GM18526 (cell line): Measurements from ENCODE around the gene CCDC70.

Source experiments
- POLR2A ChIP-seq: IDR thresholded peaks from 3 replicates; pipeline ENCODE4 v1.6.1; 2011; ENCODE audit not compliant: insufficient read length; ENCODE audit errors: extremely low read depth

Gene CCDC70

DNA sequence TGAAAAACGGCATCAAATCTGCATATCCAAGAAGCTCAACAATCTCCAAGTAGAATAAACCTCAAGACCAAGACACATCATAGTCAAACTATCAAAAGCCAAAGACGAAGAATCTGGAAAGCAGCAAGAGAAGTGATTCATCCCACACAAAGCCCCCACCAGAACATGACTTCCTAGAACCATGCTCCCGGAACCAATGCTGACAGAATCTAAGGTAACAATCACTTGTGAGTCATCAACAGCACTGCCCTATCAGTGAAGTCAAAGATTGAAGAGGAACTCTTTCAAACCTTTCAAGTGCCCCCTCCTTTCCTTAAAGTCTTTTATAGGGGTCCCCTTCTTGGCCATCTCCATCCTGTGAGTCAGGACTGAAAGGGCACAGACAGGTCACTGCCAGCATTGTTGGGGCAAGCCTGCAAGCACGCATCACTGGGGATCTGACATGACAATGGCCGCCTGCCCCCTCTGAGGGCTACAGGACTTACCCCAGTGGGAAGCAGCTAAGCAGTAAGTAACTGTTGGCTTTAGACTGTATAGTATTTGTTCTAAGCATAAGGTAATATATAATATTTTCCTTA, at the start of gene CCDC70:
Gene CCDC70 (plus strand): TSS at position 247 of the 578 bp plus-strand sequence. CDS start 3,443 bp downstream, outside the sequence.
- TF ChIP-seq POLR2A, result no peak

GRCh38 chr13:51814071-51814470, 47.7 kb upstream of the CCDC70 start:
- TF ChIP-seq POLR2A, result no peak

DNA sequence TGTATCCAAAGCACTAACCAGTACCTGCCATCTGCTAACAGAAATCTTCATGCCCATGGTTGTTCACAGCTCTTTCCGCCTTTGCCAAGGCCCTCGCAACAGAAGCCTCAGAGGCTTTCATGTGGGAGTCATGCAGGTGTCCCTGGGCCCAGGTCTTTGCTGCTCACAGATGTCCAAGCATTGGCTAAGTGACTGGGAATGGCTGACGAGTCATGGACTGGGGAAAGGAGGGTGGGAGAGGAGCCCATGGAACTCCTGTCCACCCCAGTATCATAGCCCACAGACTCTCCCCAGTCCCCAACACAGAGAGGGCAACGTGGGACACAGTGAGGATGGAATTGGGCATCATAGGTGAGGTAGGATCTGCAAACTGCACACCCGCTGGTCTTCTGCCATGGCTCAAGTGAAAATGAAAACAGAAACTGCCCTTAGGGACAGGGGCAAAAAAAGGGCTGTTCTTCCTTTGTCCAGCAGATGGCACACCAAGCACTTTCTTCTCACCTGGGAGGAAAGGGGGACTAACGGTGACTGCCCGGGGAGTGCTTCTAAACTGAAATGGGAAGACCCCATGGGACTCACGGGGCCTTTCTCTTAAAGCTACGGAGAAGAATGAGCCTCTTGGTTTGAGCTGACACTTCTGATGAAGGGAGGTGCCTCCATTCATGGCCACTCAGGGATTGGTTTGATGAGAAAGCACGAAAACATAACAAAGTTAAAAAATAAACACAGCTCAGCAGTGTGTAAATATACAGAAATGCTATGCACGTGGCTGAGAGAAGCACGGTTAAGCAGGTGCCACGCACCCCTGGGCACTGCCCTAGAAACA, 46.7 kb upstream of the CCDC70 start:
- peak; percentile 37 for TF ChIP-seq POLR2A

GRCh38 chr13:51815848-51816247, 45.9 kb upstream of the CCDC70 start:
- no peak for TF ChIP-seq POLR2A

- TF ChIP-seq POLR2A, result no peak
Measured at GRCh38 chr13:51816604-51817249, 45.0 kb upstream of the CCDC70 start.

DNA sequence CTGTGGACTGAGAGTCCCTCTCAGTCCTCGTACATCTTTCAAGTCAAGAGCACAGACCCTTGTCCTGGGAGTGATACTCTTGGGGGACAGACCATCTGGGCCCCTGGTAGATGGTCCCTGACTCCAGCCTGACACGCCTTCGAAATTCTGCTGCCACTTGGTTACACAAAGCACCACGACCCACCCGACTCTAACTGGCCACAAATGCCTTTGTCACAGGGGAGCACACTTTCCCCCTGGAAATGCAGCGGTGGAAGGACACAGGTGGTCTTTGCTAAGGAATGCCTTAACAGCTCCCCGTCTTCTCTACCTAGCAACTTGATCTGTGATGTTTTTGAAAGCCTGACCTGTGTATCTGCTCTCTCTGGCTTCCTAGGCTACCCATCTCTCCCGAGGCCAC, 44.1 kb upstream of the CCDC70 start:
- TF ChIP-seq POLR2A, result no peak

DNA sequence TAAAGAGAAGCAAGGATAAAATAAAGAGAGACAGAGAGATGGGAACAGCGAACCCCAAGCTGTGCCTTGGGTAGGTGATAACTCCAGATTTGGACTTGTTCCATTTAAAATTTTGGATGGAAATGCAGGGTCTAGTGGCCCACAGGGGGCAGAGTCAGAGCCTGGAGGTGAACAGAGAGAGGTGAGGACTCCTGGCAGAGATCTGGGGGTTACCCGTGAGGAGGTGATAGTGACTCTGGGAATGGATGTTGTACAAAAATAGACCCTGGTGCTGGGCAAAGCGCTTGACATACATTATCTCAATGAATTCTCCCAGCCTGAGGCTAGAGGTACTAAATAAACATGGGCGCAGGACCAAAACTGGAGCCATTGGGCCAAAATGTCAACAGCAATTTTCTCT, 43.5 kb upstream of the CCDC70 start:
- no peak for TF ChIP-seq POLR2A

- TF ChIP-seq POLR2A, result no peak
Measured at GRCh38 chr13:51818781-51819511, 42.8 kb upstream of the CCDC70 start.

- TF ChIP-seq POLR2A, result no peak
Measured at GRCh38 chr13:51819544-51819943, 42.2 kb upstream of the CCDC70 start.

DNA sequence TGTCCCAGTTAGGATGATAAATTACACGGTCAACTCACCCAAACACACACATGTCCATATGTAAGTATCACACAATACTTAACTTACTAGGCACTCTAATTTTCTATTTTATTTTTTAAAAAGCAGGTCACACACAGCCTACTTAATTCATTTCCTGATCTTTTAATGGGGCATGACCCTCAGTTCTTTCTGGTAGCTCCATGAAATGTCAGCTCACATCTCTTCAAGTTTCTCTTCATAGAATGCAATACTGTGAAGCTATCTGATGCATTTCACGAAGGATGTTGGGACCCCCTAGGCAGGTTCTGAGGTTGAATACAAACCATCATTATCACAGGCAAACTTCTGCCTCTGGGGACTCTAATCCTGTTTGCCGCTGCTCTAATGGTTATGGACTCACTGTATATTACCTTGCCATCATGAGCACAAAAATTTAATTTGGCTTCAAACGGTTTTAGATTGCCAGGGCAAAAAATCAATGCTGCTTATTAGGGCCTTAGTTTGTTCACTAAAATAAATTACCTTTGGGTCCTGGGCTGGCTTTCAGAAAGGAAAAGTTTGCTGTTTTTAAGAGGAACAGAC, 41.7 kb upstream of the CCDC70 start:
- TF ChIP-seq POLR2A, result no peak

- no peak for TF ChIP-seq POLR2A
Measured at GRCh38 chr13:51821606-51822005, 40.2 kb upstream of the CCDC70 start.

DNA sequence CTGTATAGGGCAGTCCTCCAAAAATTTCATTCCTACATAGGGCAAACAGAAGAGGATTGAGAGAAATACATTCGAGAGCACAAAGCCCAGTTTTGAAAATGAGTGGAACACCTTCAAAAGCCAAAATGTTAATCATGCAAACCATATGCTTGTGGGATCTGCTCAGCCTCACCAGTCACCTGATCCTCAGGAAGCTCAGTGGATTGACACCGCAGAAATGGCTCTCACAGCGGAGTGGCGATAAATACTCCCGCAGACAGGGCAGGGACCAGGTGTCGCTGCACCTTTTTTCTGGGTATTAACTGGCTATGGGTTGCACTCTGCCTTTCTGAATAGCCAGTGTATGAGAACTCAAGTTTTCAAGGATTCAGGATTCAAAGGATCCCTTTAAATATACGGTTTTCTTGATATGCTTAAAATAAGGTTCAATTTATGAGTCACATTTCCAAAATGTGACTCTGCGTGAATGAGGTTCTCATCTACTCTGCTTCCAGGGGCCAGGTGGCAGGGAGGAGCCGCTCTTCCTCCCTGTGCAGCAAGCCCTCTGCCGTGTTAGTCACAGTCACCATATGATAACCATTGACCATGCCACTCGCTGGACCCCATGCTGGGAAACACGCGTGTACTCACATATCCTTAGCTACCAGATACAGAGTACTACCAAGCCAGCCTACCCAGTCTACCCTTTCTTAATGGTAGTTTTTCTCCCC, 39.5 kb upstream of the CCDC70 start:
- no peak for TF ChIP-seq POLR2A

GRCh38 chr13:51823359-51823758, 38.4 kb upstream of the CCDC70 start:
- TF ChIP-seq POLR2A, result no peak

DNA sequence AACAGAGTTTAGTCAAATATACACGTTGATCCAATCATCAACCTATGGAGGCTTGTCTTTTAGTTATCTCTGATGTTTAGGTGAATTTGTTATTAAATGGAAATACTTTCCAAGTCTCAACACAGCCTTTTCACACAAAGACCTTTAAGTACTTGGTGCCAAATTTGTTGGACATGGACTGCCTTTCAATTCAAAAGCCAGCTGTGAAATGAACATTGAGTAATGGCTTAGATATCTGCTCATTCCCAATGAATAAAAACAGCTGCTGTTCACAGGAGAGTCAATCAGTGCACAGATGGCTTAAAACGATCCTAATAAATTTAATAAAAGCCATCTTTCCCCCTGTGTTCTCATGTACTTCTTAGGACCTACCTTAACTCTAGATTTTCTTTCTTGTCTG, 37.9 kb upstream of the CCDC70 start:
- no peak for TF ChIP-seq POLR2A
